Cardiac septum (tissue), 1 donor: ENCODE data around the gene MSH3. TPM values are rescaled to one million over a fixed set of nuclear protein-coding genes. Genes with fewer than 3 reads are reported as not detected.
"Not testable (repeated sequence)": the region's sequence is repeated elsewhere in the genome, so short reads cannot be mapped to it uniquely, and the experiment has no call there.

Experiments used
- DNase-seq: peaks from one replicate; pipeline ENCODE4 v3.0.0-alpha.2; 2020; ENCODE audit warnings: low spot score
- intact Hi-C: fragments of 100-400 bp; cut with DNase I; formaldehyde crosslinking; loops from one replicate; pipeline ENCODE4 v1.14.0; 2022
- total RNA-seq: library from RNA; stranded (reverse); fragmentation: NEBNext Ultra II Directional; extraction: Animal tissue kit (Norgen Biotek cat#: 25700); gene quantifications from one replicate; pipeline ENCODE4 v1.2.1, GENCODE V29; 2021
- donor health status: DM: no; HTN: no; CAD: no.

The MSH3 gene
- total RNA-seq, 1 donor from 2014 or later = 9.4 TPM

DNA sequence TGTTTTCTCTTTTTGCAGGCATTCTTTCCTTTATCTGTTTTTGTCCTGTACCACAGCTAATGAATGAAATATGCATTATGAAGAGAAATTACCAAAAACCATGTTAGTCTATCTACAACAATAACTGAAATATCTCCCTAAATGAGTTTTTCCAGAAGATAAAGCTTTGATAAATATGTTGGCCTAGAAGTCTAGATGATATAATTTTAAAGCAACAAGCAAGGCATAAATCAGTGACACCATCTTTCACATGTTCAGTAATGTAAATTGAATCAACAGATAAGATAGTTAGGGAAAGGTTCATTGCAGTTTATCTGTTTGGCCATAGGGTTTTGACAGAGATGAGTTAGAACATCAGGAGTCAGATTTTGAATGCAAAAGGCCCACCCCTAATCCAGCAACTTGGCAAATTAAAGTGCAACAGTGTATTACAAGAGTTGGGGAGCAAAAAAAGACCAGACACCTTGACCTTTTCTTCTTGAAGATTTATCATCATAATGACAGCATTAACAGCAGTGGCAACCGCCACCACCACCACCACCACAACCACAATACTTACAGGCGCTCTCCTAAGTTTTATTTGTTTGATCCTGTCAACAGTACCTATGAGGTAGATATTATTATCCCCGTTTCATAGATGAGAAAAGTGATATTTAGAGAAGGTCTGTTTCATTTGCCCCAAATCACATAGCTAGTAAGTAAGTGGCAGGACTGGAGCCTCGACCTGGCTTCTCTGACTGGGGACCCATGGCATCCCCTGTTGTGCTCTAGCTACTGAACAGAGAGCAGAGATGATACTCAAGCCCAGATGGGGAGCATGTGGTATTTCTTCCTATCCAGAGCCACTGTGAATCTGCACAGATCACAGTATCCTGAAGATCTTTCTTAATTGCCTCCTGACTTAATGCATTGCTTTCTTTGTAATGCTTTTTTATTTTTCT is 123.2 kb downstream of the MSH3 start:
- no peak for DNase-seq
- intact Hi-C loops = no loop called here

DNA sequence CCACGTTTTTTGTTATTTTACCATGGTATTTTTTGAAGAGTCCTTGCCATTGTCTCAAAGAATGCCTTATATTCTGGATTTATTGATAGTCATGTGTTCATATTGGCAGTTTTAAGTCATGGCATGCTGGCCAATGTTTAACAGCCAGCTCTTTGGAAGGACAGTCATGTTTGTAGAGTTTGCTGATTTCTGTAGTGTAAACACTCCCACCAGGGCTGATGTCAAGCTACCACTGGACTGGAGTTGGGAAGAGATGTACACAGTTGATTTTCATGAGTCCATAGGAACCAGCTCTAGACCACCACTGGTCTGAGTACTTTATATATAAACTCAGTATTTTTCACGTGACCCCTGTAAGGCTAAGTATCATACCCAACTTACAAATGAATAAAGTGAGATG is 125.6 kb downstream of the MSH3 start:
- intact Hi-C loops = no loop called here
- DNase-seq = no peak

DNA sequence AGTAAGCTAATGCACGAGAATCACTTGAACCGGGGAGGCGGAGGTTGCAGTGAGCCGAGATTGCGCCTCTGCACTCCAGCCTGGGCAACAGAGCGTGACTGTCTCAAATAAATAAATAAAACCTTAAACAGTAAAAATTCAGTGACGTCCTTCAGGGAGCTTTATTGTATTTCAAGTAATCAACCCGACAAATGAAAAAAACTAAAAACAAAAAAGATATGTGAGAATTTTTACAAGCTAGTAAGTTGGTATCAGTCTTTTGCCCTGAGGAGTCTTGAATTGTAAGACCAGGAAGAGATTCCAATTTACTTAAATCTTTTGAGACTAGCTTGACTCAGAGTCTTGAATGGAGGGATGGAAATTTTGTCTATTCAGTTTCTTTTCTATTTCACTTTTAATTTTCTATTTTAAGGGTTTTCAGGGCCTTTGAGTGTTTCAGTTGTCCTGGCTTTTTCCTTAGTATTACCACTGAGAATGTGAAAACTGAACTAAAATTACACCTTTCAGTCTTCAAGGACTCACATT is 126.4 kb downstream of the MSH3 start:
- intact Hi-C loops = no loop called here
- DNase-seq = no peak

DNA sequence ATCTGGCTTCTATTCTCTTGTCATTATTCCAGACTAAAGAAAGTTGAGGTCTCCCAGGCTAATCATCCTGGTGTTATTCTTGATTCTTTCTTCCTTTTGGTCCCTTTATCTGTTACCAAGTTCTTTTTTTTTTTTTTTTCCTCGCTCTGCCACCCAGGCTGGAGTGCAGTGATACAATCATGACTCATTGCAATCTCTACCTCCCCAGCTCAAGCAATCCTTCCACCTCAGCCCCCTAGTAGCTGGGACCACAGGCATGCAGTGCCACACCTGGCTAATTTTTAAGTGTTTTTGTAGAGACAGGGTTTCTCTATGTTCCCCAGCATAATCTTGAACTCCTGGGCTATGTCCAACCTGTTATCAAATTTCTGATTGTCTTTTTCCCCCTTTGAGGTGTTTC is 126.9 kb downstream of the MSH3 start:
- intact Hi-C loops = no loop called here
- no peak for DNase-seq

DNA sequence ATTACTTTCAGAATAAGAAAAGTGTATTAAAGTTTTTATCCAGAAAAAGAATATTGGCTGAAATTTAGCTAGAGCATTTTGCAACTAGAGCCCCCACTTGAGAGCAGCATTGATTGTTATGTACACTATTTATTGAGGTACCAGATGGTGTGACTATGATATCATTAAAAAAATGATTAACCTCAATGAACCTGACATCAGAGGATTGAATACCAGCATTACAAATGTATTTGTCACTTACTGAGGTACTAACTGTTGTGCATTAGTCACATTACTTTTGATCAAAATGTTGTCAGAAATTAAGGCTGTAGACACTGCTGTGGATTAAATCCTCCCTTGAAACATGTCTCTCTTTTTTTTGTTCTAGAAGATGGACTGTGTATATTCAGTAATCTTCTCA is 128.2 kb downstream of the MSH3 start:
- intact Hi-C loops = no loop called here

DNA sequence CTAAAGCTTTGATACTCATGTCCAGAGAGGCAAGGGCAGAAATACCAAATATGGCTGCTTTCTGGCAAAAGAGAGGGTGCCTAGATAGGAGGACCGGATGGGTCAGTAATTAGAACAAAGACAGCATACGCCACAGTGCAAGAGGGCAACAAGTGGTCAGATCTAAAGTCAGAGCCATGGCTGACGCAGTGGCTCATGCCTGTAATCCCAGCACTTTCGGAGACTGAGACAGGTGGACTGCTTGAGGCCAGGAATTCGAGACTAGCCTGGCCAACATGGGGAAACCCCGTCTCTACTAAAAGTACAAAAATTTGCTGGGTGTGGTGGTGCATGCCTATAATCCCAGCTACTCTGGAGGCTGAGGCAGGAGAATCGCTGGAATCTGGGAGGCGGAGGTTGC is 129.3 kb downstream of the MSH3 start:
- intact Hi-C loops, DNase-seq: not testable (repeated sequence)

More for the DNA sequence above, 128.2 kb downstream of the MSH3 start:
- no peak for DNase-seq

DNA sequence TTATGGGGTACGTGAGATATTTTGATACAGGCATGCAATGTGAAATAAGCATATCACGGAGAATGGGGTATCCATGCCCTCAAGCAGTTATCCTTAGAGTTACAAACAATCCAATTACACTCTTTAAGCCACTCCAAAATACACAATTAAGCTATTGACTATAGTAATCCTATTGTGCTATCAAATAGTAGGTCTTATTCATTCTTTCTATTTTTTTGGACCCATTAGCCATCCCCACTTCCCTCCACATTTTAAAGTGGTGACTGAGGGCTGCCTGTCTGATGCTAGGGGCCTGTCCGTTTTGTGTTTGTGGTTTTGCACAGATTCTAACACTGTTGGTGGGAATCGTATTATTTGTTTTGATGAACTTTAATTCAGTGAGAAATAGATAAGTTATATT is 130.0 kb downstream of the MSH3 start:
- intact Hi-C loops = no loop called here

DNA sequence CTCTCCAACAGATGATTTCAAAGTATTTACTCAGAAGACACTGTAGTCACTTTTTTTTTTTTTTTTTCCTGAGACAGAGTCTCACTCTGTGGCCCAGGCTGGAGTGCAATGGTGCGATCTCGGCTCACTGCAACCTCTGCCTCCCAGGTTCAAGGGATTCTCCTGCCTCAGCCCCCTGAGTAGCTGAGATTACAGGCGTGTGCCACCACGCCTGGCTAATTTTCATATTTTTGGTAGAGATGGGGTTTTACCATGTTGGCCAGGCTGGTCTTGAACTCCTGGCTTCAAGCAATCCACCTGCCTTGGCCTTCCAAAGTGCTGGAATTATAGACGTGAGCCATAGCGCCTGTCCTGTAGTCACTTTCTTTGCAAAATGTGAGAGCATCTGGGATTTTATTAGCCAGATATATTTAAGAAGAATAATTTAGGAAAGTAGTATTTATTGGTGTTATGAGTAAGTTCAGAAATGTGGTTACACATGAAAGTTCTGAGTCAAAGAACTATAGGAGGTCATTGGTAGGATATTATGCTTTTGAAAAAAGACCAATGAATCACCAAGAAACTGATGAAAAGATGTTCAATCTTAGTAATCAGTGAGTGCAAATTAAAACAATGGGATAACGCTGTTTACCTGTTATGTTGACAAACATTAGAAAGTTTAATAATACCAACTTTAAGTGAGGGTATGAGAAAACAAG is 135.0 kb downstream of the MSH3 start:
- DNase-seq, intact Hi-C loops: not testable (repeated sequence)

More for the DNA sequence above, 130.0 kb downstream of the MSH3 start:
- DNase-seq = no peak

DNA sequence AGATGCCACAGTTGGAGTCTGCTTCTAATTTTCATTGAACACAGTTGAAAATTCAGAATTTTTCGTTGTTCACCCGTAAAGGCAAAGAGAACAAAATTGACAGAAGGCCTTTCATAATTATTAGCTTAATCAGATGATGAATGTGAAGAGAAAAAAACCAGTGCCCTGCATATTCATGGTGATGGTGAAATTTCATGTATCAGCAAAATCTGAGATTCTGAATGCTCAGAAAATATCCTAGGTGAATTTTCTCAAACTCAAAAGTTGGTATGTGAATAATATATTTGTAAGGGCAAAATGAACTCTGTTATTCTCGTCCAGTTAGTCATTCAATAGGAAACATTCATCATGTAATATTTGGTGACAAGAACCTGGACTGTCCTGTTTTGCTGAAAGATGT is 136.2 kb downstream of the MSH3 start:
- no peak for DNase-seq
- intact Hi-C loops = no loop called here

DNA sequence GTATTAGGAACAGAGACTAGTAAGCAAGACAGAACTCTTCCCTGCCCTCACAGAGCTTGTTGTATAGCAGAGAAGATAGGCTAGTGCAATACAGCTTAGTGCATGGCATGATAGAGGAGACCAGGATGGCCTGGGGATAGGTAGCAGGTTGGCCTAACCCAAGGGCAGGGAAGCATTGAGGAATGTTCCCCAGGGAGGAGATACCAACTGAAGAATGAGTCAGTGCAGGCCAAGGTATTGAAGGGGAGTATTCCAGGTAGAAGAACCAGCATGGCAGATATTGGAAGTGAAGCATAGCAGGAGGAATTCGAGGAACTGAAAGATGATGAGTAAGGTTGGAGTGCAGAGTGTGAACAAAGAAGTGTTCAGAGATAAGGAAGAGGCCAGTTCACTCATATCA is 138.9 kb downstream of the MSH3 start:
- intact Hi-C loops = no loop called here
- DNase-seq = no peak

DNA sequence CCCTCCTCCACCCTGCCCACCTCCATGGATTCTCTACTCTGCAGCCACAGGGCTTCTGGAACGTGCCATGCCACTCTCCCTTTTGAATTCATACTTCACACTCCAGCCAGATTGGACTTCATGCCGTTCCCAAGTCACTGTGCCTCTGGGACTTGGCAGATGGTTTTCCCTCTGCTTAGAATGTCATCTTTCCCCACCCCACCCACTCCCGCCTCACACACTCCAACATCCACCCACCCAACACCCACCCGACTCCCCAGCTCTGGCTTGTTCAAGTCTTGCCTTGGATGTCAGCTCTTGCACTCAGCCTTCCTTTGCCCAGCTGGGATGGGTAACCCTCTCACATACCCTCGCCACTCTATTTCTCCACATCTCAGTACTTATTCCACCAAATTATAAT is 142.4 kb downstream of the MSH3 start:
- DNase-seq = no peak
- intact Hi-C loops = no loop called here

DNA sequence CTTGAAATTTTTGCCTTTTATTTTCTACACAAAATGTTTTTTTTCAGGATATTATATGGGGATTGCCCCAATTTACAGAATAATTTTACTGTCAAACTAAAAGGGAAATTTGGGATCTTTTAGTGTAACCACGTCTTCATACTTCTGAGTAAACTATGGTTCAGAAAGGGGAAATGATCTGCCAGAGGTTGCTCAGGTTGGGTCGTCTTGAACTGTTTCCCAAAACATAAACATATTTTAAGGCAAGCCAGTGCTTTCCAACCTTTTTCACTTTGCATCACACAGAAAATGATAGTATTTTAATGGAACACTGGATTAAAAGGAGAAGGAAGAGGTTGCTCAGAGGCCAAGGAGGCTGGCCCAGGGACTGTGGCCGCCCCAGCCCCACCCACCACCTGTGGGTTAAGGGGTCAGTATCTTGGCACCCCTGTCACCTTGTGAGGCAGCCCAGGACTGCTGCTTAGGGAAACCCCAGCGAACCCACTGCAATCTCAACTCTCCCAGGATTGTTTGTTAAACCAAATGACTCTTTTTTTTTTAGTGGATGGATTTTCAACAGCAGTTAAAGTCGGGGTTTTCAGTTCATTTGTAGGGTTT is 143.1 kb downstream of the MSH3 start:
- no peak for DNase-seq
- intact Hi-C loops = no loop called here

DNA sequence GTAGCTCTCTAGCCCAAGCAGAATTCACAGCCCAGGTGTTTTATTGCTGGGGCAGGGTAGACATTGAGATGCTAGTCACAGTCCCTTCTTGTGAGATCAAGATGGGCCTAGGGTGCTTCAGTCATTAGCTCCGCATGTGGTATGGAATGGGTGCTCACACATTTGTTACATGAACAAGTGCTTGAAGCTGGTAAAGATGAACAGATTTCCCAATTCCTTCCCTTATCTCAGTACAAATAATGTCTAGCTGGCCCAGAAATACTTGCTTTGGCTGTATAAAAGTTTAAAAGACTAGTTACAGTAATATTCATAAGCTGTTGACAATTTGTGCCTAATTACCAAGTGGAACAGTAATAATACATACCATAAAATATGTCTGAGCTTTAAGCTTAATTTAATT is 143.7 kb downstream of the MSH3 start:
- intact Hi-C loops = no loop called here
- no peak for DNase-seq

DNA sequence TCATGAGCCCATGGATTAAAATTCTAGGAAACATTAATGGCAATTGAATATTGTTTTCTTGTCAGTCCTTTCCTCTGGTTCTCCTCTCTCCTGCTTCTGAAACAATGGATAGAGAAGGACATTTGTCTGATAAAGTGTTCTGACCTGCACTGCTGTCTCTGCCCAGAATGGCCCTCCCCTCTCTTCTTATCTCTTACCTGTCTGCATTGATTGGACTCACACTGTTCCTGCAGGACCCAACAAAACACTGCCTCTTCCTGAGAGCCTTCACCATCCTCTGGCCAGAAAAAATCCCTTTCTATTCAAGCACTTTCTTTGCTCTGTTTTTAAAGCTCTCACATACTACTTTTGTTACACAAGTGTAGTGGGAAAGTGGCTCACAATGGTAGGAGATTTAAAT is 144.2 kb downstream of the MSH3 start:
- intact Hi-C loops = no loop called here
- no peak for DNase-seq

DNA sequence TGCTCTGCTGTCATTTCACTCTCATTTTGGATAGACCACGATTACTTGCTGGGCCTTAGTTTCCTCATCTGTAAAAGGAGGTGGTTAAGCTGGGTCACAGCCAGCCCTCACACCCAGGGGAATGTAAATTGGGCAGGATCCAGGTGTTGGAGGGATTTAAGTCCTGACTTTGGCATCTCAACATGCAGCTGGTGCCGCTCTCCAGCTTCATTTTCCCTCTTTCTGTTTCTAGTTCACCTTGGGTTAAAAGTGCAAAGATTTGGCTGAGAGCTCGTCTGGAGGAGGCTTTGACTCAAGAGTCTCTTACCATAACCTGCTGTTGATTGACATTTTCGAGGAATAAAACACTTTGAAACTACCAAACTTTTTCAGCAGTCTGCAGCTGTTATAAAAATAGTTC is 144.6 kb downstream of the MSH3 start:
- intact Hi-C loops = no loop called here

DNA sequence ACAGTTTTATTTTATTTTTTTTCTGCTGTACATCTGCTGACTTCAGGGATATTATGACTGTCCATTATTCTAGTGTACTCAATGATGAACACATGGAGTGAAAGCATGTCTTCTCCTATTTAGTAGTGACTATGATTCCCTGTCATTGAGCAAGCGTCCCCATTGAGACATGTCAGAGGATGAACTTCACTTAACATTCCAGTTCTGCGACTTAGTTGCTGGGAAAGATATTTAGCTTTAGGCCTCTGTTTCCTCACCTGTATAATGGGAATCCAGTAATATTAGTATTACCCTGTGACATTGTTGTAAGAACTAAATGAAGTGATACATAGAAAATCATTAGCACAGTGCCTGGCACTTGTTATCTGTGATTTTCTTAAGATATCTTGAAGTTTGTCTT is 145.1 kb downstream of the MSH3 start:
- intact Hi-C loops = no loop called here
- no peak for DNase-seq

More for the DNA sequence above, 144.6 kb downstream of the MSH3 start:
- DNase-seq = no peak

DNA sequence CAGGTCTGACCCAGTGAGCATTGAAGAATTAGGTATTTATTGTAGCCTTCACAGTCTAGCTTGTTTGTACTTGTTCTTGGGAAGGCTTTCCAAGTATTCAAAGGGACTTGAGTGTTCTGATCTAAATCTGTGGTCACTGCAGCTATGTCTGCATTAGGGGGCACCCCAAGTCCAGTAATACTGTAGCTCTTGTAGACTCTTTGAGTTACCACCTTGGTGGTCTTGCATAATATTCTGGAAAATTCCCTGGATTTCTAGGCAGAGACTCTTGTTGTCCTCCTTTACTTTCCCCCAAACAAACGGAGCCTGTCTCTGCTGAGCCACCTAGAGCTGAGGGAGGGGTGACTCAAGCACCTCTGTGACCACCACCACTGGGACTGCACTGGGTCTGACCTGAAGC is 149.9 kb downstream of the MSH3 start:
- no peak for DNase-seq
- intact Hi-C loops = no loop called here

DNA sequence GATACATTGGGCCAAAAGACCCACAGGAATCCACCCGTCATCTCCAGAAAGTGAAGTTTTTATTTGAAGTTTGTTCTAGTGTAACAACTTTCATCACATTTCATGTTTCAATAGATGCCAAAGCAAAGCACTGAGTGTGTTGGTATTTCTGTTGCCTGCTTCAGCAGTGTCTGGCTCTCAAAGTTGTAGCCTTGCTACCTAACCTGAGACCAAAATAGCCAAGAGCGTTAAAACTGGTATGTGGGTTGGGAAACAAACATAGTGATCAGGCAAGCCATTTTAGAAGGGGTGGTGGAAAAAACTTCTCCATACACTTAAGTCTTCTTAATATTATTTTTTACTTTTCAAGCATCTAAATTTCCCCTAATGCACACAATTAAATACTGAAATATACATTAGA is 150.6 kb downstream of the MSH3 start:
- intact Hi-C loops = no loop called here
- DNase-seq = no peak

DNA sequence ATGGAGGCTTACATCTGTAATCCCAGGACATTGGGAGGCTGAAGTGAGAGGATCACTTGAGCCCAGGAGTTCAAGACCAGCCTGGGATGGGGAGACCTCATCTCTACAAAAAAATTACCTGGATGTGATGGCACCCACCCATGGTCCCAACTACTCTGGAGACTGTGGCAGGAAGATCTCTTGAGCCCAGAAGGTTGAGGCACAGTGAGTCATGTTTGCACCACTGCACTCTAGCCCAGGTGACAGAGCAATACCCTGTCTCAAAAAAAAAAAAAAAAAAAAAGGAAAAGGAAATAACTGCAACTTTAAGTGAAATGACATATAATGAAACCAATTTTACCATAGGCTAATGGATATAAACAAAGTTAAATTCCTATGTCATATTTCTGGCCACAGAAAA is 152.5 kb downstream of the MSH3 start:
- intact Hi-C loops = no loop called here
- no peak for DNase-seq

DNA sequence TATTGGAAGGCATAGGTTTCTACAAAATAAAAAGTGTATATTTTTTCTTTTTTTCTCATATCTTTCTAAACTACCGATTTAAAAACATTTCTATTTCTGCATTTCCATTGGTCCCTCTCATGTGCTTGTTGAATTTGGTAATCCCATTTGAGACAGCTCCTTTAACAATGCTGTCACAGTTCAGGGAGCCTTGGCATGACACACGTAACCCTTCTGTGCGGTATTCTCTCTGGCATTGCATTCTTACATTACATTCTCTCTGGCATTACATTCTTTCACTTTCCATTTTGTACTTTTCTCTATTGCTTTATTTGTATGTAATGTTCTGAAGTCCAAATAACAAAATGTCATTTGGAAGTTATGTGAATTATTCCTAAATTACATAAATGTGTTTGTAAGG is 155.0 kb downstream of the MSH3 start:
- intact Hi-C loops = no loop called here
- no peak for DNase-seq
